Caki2 (cell line): ENCODE measurements around the gene MED27. TPM values are rescaled to one million over a fixed set of nuclear protein-coding genes. Genes with fewer than 3 reads are reported as not detected.

Source experiments
- DNase-seq: peaks from one replicate; pipeline ENCODE4 v3.0.0-alpha.2; 2015; ENCODE audit warnings: low read depth
- in situ Hi-C: cut with HindIII; loops from 2 replicates; pipeline ENCODE4 v1.10.0; 2016; ENCODE audit warnings: low sequenced_read_pairs, low pct_unique_long_range_greater_than_20kb, mixed read lengths
- total RNA-seq: library from RNA; depleted of rRNA; stranded (reverse); fragments of >200 nt; shearing (Covaris generic); gene quantifications from 2 replicates; pipeline ENCODE4 v1.2.3, GENCODE V29; 2014; ENCODE audit warnings: low replicate concordance

Gene MED27
- total RNA-seq, 1 experiment from 2014 or later, result 72.8 TPM

DNA sequence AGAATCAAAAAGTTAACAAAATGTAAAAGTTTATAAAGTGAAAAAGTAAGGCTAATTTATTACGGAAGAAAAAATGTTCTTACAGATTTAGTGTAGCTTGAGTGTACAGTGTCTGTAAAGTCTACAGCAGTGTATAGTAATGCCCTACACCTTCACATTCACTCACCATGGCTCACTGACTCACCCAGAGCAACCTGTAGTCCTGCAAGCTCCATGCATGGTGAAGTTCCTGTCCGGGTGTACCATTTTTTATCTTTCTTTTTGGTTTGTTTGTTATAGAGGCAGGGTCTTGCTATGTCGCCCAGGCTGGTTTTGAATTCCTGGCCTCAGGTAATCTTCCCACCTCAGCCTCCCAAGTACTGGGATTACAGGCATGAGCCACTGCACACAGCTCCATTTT is 93.6 kb downstream of the MED27 start:
- in situ Hi-C loops, result no loop called here
- peak; percentile 51 for DNase-seq

DNA sequence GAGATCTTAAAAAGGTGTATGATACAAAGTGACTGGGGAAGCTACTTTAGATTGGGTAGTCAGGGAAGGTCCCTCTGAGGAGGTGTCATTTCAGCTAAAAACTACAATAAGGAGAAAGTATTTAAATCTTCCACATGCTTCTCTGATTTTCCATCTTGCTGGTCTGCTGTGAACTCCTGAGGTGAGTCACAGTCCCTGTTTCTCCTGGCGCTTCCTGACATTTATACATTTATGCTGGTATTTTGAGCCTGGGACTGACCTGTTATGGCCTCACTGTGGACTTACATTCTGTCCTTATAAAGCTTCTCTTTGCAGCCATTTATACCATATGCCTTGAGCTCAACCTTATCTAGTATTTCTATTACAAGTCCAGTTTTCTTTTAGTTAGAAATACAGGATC is 95.1 kb downstream of the MED27 start:
- DNase-seq, result no peak
- in situ Hi-C loops, result no loop called here

DNA sequence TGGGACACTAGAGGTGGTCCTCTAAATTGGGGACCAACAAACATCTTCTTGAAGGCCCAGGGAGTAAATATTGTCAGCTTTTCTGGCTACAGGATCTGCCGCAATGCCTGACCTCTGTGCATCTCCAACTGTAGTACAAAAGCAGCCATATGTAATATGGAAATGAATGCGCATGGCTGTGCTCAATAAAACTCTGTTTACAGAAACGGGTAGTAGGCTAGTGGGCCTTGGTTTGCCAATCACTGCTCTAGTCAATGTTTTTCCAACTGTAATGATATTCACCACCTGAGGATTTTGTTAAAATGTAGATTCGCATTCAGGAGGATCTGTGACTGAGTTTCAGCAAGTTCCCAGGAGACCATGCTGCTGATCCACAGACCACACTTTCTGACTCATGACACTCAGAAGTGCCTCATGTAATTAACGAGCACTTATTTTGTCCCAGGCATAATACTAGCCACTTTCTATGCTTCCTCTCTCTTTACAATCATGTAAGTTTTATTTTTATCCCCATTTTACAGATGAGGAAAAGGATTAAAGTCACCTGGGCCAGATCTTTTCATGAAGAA is 96.9 kb downstream of the MED27 start:
- in situ Hi-C loops, result no loop called here
- DNase-seq, result no peak

DNA sequence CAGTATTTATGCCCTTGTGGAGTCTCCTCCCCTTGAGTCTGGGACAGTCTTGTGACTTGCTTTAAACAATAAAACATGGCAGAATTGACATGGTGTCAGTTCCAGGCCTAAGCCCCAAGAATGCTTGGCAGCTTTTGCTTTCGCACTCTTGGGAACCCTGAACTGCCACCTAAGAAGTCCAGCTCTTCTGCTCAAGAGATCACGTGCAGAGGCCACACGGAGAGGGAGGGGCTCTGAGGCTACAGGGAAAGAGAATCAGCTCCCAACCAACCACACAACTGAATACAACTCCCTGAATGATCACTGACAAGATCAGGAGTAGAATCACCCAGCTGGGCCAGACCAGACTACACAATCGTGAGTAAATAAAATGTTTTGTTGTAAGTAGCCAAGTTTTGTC is 97.6 kb downstream of the MED27 start:
- no peak for DNase-seq
- in situ Hi-C loops, result no loop called here

DNA sequence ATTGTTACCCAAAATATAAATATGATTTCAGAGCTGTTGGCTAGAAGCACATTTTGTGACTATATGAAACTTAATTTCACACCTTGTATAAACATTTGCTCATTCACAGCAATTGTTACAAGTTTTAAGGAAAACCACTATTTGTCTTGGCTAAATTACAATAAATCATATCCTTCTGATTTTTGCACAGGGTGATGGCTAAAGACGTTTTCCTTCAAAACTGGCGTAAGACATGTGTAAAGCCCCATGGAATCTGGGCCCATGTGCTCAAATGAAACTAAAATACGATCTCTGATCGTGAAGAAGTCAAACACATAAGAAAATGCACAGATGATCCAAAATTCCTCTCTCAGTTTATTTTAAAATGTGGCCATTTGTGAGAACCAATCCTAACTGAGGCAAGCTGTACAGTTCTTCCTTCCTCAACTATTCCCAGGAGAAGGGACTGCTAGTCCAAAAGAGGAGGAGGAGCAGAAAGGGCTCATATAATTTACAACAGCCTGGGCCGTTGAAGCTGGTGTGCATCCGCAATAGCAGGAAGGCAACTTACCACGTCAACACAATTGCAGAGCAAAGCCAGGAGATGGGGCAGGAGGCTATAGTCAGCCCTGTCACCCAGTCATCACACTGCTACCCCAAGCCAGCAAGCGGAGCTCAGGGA is 98.4 kb downstream of the MED27 start:
- no peak for DNase-seq
- in situ Hi-C loops, result no loop called here

DNA sequence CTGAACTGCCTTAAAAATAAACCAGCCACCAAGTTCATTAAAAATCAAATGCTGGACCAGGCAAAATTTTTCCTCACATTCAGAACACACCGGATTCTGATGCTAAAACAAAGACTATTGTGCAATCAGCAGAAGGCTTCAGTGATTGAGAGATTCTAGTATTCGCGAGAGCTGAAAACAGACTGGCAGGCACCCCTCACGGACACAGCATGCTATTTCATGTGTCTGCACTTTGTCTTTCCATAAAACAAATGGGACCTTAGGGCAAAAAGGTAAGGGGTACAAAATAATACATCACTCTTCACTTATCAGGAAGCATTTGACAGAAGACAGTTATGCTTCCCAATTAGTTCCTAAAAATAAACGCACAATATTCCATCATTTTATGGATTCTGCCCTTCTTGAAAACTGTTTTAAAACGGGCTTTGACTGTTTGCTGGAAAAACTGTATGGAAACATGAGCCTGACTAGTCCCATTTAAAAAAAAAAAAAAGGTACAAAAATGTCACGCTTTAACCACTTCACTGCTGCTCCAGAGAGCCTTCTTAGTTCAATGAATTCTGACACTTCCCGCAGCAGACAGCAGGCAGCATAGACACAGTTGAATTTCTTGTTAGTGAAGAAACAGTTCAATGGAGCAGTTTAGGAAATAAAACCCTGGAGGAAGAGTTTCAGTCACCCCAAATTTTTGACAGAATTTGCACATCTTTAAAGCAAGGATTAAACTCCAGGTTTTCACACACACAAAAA is 99.2 kb downstream of the MED27 start:
- no peak for DNase-seq
- in situ Hi-C loops, result no loop called here

DNA sequence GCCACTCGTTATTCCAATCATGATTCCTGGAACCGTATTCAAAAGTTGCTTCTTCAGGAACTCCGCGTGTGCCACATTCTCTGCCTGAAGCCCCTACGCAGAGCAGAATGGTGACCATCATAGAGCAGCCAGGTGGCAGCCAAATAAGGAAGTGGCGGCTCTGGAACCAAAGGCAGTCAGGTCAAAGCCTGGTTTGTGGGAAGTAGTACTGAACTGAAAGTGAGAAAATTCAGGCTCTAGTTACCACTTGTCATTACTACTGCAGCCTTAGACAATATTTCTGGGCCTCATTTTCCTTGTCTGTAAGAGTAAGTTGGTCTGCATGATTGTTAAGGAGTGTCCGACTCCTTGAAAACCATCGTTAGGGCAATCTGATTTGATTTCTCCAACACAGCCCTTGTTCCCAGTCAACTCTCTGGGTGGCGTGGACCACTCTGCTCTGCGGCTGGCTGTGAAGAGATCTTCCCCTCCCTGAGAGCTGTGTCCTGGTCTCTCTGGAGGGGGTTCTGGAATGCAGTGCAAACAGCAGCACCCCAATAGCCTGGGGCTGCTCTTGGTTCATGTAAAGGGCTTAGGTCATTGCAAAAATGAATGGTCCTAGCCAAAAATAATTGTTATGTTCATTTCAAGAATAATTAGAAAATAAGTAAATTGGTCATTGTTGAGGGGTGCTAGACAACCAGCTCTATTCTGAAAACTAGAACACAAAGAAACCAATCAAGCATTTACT is 102.4 kb downstream of the MED27 start:
- DNase-seq, result no peak
- in situ Hi-C loops, result no loop called here

DNA sequence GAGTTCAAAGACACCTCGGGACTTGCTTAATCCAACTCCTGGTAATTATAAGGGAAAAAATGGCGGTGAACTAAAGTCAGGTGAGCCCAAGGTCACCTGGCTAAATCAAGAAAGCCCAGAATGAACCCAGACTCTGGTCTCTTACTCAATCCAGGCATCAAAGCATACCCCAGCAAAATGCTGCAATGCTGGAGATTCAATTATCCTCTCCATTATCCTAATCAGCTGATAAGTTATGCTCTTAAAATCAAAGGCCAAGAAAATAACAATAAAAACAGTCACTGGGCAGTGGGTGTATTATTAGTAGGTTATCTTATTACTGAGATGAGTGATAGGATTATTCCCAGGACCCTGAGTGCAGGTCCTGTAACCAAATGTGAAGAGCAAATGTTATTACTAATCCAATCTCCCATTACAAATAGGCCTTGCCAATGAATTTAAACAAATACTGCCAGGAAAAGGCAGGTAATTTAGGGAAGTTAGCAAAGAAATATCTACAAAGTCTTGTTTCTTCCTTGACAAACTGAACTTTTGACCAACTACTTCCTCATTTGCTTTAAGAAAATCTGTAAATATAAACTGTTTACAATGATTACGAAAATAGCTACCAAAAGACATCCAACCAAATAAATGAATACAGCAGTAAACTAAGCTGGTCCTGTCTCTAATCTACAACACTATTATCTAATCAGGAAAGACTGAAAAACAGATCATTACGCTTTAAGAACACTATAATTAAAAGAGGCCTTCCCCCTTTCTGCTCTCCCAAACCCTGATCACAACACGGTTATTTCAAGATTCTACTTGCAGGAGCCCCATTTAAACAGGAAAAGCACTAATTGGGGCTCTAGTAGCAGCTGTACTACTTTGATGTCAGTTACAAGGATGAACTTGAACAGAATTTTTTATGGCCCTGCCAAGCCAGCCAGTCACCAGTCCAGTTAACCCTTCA is 103.2 kb downstream of the MED27 start:
- in situ Hi-C loops, result no loop called here
- DNase-seq, result no peak

DNA sequence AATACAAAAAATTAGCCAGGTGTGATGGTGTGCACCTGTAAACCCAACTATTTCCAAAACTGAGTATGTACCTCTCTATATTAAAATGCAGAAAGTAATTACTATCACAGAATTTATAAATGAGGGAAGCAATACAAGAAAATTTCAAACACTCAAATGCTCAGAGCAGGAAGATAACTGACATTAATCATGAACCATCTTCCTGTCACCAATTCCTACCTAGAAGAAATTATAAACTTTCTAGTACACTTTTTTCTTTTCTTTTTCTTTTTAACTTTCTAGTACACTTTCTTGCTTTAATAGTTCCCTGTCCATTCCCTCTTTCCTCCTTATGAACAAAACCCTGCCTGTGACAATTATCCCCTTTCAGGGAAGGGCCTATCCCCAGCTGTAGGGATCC is 106.8 kb downstream of the MED27 start:
- DNase-seq, result no peak
- in situ Hi-C loops, result no loop called here

DNA sequence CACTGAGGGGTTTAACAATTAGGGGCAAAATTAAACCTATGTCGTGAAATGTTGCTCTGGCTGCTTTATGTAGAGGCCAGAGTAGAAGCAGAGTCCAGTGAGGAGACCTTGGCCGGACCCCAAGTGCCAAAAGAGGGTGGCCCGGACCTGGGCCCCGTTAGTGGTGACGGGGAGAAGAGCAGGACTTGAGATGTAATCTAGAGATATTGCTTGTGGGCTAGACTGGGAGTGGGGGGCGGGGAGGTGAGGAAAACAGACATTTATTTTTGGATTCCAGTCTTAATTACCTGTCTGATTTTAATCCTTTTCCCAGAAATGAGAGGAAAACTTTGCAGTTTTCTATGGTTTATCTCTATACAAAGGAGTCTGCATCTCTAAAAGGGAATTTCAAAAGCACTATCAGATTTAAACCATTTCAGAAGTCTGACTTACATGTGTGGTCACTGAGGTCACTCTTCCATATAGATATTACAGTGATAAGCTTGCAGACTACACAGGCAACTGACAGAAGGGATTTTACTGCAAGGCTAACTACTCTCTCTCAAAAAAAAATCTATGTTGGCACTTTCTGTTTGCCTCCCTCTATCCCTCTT is 108.1 kb downstream of the MED27 start:
- no peak for DNase-seq
- in situ Hi-C loops, result no loop called here

DNA sequence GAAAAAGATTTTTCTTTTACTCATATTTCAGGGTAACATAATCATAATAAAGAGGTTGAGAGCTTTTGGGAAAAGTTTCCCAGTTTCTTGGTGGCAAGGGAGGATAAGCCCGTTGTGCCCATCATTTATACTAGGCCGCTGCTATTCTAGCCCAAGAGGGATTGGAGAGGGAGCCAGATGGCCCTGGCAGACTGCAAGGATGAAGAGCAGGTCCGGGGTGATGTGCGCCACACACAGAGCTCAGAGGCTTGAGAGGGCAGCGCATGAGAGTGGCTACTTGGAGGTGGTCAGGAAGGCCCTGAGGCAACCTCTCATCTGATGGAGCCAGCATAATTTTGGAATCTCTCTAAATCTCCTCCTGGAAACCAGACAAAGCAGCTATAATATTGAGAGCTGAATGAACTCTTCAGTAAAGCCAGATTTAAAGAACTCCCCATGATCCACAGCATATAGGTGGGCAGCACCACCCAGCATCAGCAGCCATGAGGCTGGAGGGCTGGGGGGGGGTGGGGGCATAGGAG is 110.1 kb downstream of the MED27 start:
- DNase-seq, result no peak
- in situ Hi-C loops, result no loop called here

DNA sequence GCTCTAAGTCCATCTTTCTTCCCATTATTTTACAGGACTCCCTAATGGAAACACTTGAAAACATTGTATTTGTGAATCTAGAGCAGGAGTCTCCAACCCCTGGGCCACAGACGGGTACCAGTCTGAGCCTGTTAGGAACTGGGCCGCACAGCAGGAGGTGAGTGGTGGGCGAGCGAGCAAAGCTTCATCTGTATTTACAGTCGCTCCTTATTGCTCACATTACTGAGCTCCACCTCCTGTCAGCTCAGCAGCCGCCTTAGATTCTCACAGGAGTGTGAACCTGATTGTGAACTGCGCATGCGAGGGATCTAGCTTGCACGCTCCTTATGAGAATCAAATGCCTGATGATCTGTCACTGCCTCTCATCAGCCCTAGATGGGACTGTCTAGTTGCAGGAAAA is 111.0 kb downstream of the MED27 start:
- DNase-seq, result no peak
- in situ Hi-C loops, result no loop called here

DNA sequence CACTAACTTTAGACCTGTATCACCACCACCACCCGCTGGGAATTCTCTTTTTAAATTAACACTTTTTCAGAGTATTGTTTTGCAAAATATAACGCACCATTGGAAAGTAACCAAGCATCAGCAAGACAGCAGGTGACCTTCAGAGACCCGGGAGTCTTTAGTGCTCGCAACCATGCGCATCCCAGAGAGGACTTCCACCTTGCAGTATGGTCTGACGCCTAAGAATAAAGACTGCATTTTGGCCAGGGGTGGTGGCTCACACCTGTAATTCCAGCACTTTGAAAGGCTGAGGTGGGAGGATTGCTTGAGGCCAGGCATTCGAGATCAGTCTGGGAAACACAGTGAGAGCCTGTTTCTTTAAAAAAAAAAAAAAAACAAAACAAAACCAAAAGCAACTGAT is 113.8 kb downstream of the MED27 start:
- in situ Hi-C loops, result no loop called here
- DNase-seq, result no peak

DNA sequence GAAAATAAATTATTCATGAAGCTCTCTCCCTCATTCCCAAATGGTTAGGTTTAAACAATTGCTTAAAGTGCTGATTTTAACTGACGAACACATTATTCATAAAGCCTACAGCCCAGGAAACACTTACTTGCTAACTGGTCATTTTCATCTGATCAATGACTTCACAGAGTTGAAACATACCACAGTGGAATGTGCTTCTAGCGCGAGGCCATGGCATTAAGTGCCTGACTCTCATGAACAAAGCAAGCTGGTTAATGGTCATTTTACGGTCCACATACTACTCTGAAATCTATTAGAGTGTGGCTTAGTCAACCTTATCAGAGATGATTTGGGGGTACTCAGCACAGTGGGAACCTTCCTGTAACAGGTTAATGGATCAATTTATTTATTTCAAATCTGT is 114.6 kb downstream of the MED27 start:
- no peak for DNase-seq
- in situ Hi-C loops, result no loop called here

DNA sequence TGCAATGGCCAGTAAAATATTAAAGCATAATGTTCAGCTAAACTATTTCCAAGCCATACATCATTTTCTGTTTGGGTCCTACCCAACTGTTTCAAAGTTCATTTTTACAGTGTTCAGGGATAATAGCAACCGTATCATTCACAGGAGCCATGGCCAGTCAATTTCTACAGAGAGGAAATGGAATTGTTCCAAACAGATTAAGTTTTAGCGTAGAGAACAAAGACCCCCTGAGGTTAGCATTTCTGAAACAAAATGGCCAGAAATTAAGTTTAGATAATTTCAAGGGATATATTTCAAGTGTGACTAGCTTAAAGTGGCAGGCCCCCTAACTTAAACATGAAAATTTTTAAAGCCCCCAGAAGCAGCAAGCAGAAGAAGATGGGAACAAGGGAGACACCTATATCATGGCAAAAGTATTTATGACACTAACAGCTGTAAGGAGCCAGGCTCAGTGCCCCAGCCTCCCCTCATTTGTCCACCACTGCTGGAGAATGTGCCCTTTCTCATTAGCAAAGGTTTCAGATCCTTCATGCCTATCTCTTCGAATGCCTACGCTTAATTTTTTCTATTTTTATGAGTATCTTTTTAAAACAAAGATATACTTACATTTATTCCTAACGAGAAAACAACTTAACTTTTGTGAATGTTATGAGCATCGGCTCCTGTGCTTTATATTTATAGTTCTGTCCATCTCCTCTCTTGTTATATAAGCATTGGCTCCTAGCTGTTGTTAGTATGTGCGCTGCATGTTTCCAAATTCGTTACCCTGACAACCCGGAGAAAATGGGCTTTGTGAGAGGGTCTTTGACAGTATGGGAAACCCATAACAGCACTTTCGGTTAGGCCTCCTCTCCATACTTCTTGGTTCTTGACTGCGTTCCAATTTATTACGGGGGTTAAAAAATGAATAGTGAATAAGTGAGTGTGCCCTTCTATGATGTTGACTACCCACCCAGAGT is 116.3 kb downstream of the MED27 start:
- in situ Hi-C loops, result no loop called here
- DNase-seq, result no peak

DNA sequence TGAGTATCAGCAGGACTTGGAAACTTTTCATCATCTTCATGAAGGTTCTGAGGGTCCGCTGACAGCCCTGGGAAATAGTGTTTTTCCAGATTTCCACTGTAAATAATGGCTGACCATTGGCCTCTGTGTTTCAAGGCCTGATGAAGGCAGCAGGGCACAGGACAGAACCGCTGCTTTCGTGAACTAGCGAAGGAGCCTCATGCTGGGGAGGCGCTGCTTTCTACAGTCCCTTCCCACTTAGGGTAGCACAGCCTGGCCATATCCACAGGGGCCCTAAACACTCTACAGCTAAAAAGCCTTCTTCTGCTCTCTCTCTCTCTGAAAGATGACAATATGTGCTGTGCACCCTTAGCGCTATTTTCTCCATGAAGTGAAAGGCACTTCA is 118.2 kb downstream of the MED27 start:
- in situ Hi-C loops, result no loop called here
- no peak for DNase-seq
